HG03025 (cell line): ENCODE data around the gene CLBA1.

Experiments used
- ATAC-seq: cut with Tn5 transposase; IDR thresholded peaks from one replicate; pipeline ENCODE4 v1.9.1; 2021; ENCODE audit warnings: mild to moderate bottlenecking, moderate library complexity; ENCODE audit not compliant: unreplicated experiment, low FRiP score

CLBA1 gene

GRCh38 chr14:105039458-105040205, 54.0 kb downstream of the CLBA1 start:
- no peak for ATAC-seq

- no peak for ATAC-seq
Measured at GRCh38 chr14:105041841-105042765, 56.5 kb downstream of the CLBA1 start.

- no peak for ATAC-seq
Measured at GRCh38 chr14:105042813-105043212, 57.2 kb downstream of the CLBA1 start.

GRCh38 chr14:105043641-105044040, 58.1 kb downstream of the CLBA1 start:
- no peak for ATAC-seq
